Fibroblast of lung (primary cell): ENCODE measurements around the gene TJP3. TPM values are rescaled to one million over a fixed set of nuclear protein-coding genes. Genes with fewer than 3 reads are reported as not detected.

Experiments used
- DNase-seq, 2 donors: peaks; one replicate each; pipeline versions ENCODE4 v3.0.0 to v3.0.0-alpha.2; 2010; ENCODE audit warnings: low read depth in 2 of 2
- H2AFZ ChIP-seq: 2 replicates; pipeline ENCODE4 v1.5.1; 2012; ENCODE audit warnings: low read length, control low read depth, inconsistent platforms
- H3K27ac ChIP-seq: 2 replicates; pipeline ENCODE4 v1.5.1; 2011; ENCODE audit warnings: low read length, control low read depth; ENCODE audit not compliant: insufficient read depth
- H3K27me3 ChIP-seq: 2 replicates; pipeline ENCODE4 v1.5.1; 2011; ENCODE audit warnings: mild to moderate bottlenecking, low read length; ENCODE audit not compliant: control insufficient read depth, insufficient read depth
- H3K36me3 ChIP-seq: 2 replicates; pipeline ENCODE4 v1.5.1; 2011; ENCODE audit warnings: low read length; ENCODE audit not compliant: control insufficient read depth, insufficient read depth
- H3K4me1 ChIP-seq: 2 replicates; pipeline ENCODE4 v1.5.1; 2011; ENCODE audit warnings: low read length; ENCODE audit not compliant: control insufficient read depth, insufficient read depth; ENCODE audit errors: extremely low read depth
- H3K4me2 ChIP-seq: 2 replicates; pipeline ENCODE4 v1.5.1; 2011; ENCODE audit warnings: low read length, control low read depth; ENCODE audit not compliant: insufficient read depth; ENCODE audit errors: extremely low read depth
- H3K4me3 ChIP-seq, 4 experiments: fragments of 200-600 bp in 1 of 4; sonication (generic) in 1 of 4; replicated peaks in 1 of 4; 2 replicates each; pipeline ENCODE4 v1.5.1; 2011 to 2016; ENCODE audit warnings: low read length in 4 of 4, low read depth in 3 of 4, mild to moderate bottlenecking in 3 of 4, control low read depth in 2 of 4, inconsistent platforms in 1 of 4, mixed read lengths in 1 of 4; ENCODE audit not compliant: insufficient read depth in 1 of 4; ENCODE audit errors: control extremely low read depth in 1 of 4
- H3K79me2 ChIP-seq: 2 replicates; pipeline ENCODE4 v1.5.1; 2012; ENCODE audit warnings: mild to moderate bottlenecking, low read length, inconsistent platforms; ENCODE audit not compliant: control insufficient read depth, insufficient read depth
- H3K9ac ChIP-seq: 2 replicates; pipeline ENCODE4 v1.5.1; 2011; ENCODE audit warnings: mild to moderate bottlenecking, low read length, control low read depth; ENCODE audit not compliant: insufficient read depth
- H3K9me3 ChIP-seq: 2 replicates; pipeline ENCODE4 v1.5.1; 2012; ENCODE audit warnings: low read depth, low read length; ENCODE audit not compliant: control insufficient read depth, insufficient read depth
- H4K20me1 ChIP-seq: 2 replicates; pipeline ENCODE4 v1.5.1; 2011; ENCODE audit warnings: low read length; ENCODE audit not compliant: control insufficient read depth, insufficient read depth; ENCODE audit errors: extremely low read depth
- EZH2 ChIP-seq: IDR thresholded peaks from 2 replicates; pipeline ENCODE4 v1.5.1; 2012; ENCODE audit warnings: low read length, control low read depth, mild to moderate bottlenecking; ENCODE audit errors: missing control alignments
- polyA plus RNA-seq, 2 donors: library from polyadenylated mRNA; depleted of rRNA in 1 of 2; stranded (reverse) in 1 of 2; unstranded in 1 of 2; fragments of >200 nt; gene quantifications; 2 replicates each; pipeline ENCODE4 v1.2.1, GENCODE V29; 2011 to 2012; ENCODE audit warnings: missing spikeins in 1 of 2
- total RNA-seq: library from RNA; depleted of rRNA; stranded (reverse); fragments of >200 nt; gene quantifications from 2 replicates; pipeline ENCODE4 v1.2.1, GENCODE V29; 2014
- TF ChIP-seq, protein P1 (sequence below), 2 donors: IDR thresholded peaks in 1 of 2; conservative IDR thresholded peaks in 1 of 2; 1 replicate in 1 of 2; 2 replicates in 1 of 2; pipeline ENCODE4 v1.5.1; 2011 to 2012; ENCODE audit warnings: low read length in 2 of 2, control low read depth in 1 of 2, inconsistent platforms in 1 of 2, low read depth in 1 of 2, mild to moderate bottlenecking in 1 of 2

The TJP3 gene
- total and polyA plus RNA-seq, 2 donors (not counting 1 experiment from before 2014, with no cell fraction given) = not detected

DNA sequence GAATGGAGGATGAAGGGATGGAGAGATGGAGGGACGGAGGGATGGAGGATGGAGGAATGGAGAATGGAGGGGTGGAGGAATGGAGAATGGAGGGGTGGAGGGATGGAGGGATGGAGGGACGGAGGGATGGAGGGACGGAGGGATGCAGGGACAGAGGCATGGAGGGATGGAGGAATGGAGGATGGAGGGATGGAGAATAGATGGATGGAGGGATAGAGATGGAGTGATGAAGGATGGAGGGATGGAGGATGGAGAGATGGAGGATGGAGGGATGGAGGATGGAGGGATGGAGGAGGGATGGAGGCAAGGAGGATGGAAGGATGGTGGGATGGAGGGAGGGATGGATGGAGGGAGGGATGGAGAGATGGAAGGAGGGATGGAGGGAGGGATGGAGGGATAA lies 30.0 kb upstream of the TJP3 start:
- no peaks in the 10 kb centered on the region for H4K20me1 ChIP-seq
- no peaks in the 10 kb centered on the region for H3K9me3 ChIP-seq
- H3K4me2 ChIP-seq = no peak overlapping the region
- no peaks in the 10 kb centered on the region for H3K27me3 ChIP-seq
- no peak overlapping the region for H3K4me3 ChIP-seq
- H3K27ac ChIP-seq = no peak overlapping the region
- no peaks in the 10 kb centered on the region for H3K4me1 ChIP-seq
- no peak overlapping the region for H3K9ac ChIP-seq
- no peak overlapping the region for H2AFZ ChIP-seq
- H3K79me2 ChIP-seq = peaks cover 5% of the 10 kb centered on the region
- peaks cover 6% of the 10 kb centered on the region for H3K36me3 ChIP-seq
- TF ChIP-seq EZH2 = no peak
- TF ChIP-seq, protein P1, sequence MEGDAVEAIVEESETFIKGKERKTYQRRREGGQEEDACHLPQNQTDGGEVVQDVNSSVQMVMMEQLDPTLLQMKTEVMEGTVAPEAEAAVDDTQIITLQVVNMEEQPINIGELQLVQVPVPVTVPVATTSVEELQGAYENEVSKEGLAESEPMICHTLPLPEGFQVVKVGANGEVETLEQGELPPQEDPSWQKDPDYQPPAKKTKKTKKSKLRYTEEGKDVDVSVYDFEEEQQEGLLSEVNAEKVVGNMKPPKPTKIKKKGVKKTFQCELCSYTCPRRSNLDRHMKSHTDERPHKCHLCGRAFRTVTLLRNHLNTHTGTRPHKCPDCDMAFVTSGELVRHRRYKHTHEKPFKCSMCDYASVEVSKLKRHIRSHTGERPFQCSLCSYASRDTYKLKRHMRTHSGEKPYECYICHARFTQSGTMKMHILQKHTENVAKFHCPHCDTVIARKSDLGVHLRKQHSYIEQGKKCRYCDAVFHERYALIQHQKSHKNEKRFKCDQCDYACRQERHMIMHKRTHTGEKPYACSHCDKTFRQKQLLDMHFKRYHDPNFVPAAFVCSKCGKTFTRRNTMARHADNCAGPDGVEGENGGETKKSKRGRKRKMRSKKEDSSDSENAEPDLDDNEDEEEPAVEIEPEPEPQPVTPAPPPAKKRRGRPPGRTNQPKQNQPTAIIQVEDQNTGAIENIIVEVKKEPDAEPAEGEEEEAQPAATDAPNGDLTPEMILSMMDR (conservative IDR thresholded peaks at IDR 0.05 in 1 of 2, IDR thresholded peaks at IDR 0.05 in 1 of 2; ENCODE audit: low read depth in 1 of 2, low read length in 2 of 2) = no peak
- no peak for DNase-seq

- DNase-seq = no peak
- H3K4me2 ChIP-seq = no peak overlapping the region
- TF ChIP-seq, protein P1 (conservative IDR thresholded peaks at IDR 0.05 in 1 of 2, IDR thresholded peaks at IDR 0.05 in 1 of 2; ENCODE audit: low read depth in 1 of 2, low read length in 2 of 2) = no peak
- TF ChIP-seq EZH2 = no peak
- H3K9ac ChIP-seq = no peak overlapping the region
- H3K27ac ChIP-seq = no peak overlapping the region
- peaks cover 3% of the 10 kb centered on the region for H3K36me3 ChIP-seq
- no peaks in the 10 kb centered on the region for H3K27me3 ChIP-seq
- H4K20me1 ChIP-seq = no peaks in the 10 kb centered on the region
- H3K4me3 ChIP-seq = no peak overlapping the region
- peaks cover 7% of the 10 kb centered on the region for H3K79me2 ChIP-seq
- no peaks in the 10 kb centered on the region for H3K9me3 ChIP-seq
- H2AFZ ChIP-seq = no peak overlapping the region
- no peaks in the 10 kb centered on the region for H3K4me1 ChIP-seq
Measured at GRCh38 chr19:3679138-3679537, 29.0 kb upstream of the TJP3 start.

- H4K20me1 ChIP-seq = no peaks in the 10 kb centered on the region
- H3K79me2 ChIP-seq = peaks cover 9% of the 10 kb centered on the region
- H3K4me3 ChIP-seq = no peak overlapping the region
- no peak overlapping the region for H2AFZ ChIP-seq
- TF ChIP-seq, protein P1 (conservative IDR thresholded peaks at IDR 0.05 in 1 of 2, IDR thresholded peaks at IDR 0.05 in 1 of 2; ENCODE audit: low read depth in 1 of 2, low read length in 2 of 2) = no peak
- no peak for TF ChIP-seq EZH2
- no peaks in the 10 kb centered on the region for H3K4me1 ChIP-seq
- no peak overlapping the region for H3K4me2 ChIP-seq
- H3K9me3 ChIP-seq = no peaks in the 10 kb centered on the region
- DNase-seq = no peak
- no peak overlapping the region for H3K27ac ChIP-seq
- H3K9ac ChIP-seq = no peak overlapping the region
- peaks cover 3% of the 10 kb centered on the region for H3K36me3 ChIP-seq
- H3K27me3 ChIP-seq = no peaks in the 10 kb centered on the region
Measured at GRCh38 chr19:3679581-3679980, 28.6 kb upstream of the TJP3 start.
